HepG2 (cell line): ENCODE data around the gene GINS2. TPM values are rescaled to one million over a fixed set of nuclear protein-coding genes. Genes with fewer than 3 reads are reported as not detected.

Source experiments
- ATAC-seq: fragments of 200-7000 bp; cut with Tn5 transposase; 3 replicates; pipeline ENCODE4 v1.9.1; 2020; ENCODE audit warnings: mild to moderate bottlenecking, moderate library complexity
- BruUV-seq: library from RNA; stranded (reverse); fragments of 400-500 nt; replicated peaks from 2 replicates; lab custom pipeline; 2021; lab: Mats Ljungman, UMichigan
- CTCF ChIA-PET: fragments of 300-600 bp; formaldehyde crosslinking; extraction: SDS; loops from one replicate; lab custom pipeline; 2021; ENCODE audit warnings: low total read pairs, inconsistent platforms, low intra/inter-chr PET ratio; lab: Yijun Ruan, JAX
- POLR2A ChIA-PET: fragments of 350-600 bp; sonication (Branson Sonifier 250); formaldehyde crosslinking; loops from one replicate; lab custom pipeline; 2020; ENCODE audit warnings: antibody characterized with exemption, inconsistent platforms; lab: Yijun Ruan, JAX
- DNase-seq: peaks from one replicate; pipeline ENCODE4 v3.0.0-alpha.2; 2015; ENCODE audit warnings: low spot score
- FAIRE-seq: peaks from 3 replicates; lab custom pipeline; 2011; peaks lifted over from hg19 to GRCh38; lab: Jason Lieb, UNC
- H2AFZ ChIP-seq: one replicate; pipeline ENCODE4 v1.6.1; 2011; ENCODE audit warnings: low read length, inconsistent platforms
- H3K27ac ChIP-seq: fragments of 300-600 bp; 3 replicates; pipeline ENCODE4 v1.8.0; 2011; ENCODE audit warnings: mixed run types, mild to moderate bottlenecking, mixed read lengths, low read length, inconsistent platforms; ENCODE audit not compliant: insufficient read depth; ENCODE audit errors: extremely low read length
- H3K27me3 ChIP-seq, 2 experiments: fragments of 200-600 bp in 1 of 2; 2 replicates in 1 of 2; 3 replicates in 1 of 2; pipeline versions ENCODE4 v1.6.0 to v1.8.0; 2011; ENCODE audit warnings: low read length in 2 of 2, mild to moderate bottlenecking in 2 of 2, moderate library complexity in 2 of 2, inconsistent platforms in 1 of 2; ENCODE audit not compliant: insufficient read depth in 2 of 2, control insufficient read depth in 1 of 2
- H3K36me3 ChIP-seq, 2 experiments: fragments of 200-600 bp in 1 of 2; replicated peaks in 1 of 2; 2 replicates in 1 of 2; 3 replicates in 1 of 2; pipeline versions ENCODE4 v1.5.1 to v1.8.0; 2011; ENCODE audit warnings: low read length in 2 of 2, inconsistent platforms in 1 of 2; ENCODE audit not compliant: insufficient read depth in 2 of 2, control insufficient read depth in 1 of 2
- H3K4me1 ChIP-seq: 2 replicates; pipeline ENCODE4 v1.5.1; 2012; ENCODE audit warnings: low read length, inconsistent platforms; ENCODE audit not compliant: insufficient read depth
- H3K4me2 ChIP-seq: 2 replicates; pipeline ENCODE4 v1.6.0; 2011; ENCODE audit warnings: low read depth, low read length, inconsistent platforms
- H3K4me3 ChIP-seq, 3 experiments: fragments of 200-600 bp in 1 of 3; sonication (generic), shearing (Covaris generic) in 1 of 3; replicated peaks in 1 of 3; 2 replicates each; pipeline ENCODE4 v1.5.1; 2011 to 2016; ENCODE audit warnings: low read length in 3 of 3, inconsistent platforms in 2 of 3, low read depth in 2 of 3, mild to moderate bottlenecking in 2 of 3, control low read depth in 1 of 3, mixed read lengths in 1 of 3; ENCODE audit not compliant: insufficient read depth in 1 of 3
- H3K79me2 ChIP-seq: one replicate; pipeline ENCODE4 v1.6.1; 2011; ENCODE audit warnings: low read length, inconsistent platforms; ENCODE audit not compliant: insufficient read depth
- H3K9ac ChIP-seq: 2 replicates; pipeline ENCODE4 v1.6.0; 2011; ENCODE audit warnings: mild to moderate bottlenecking, low read depth, low read length, inconsistent platforms; ENCODE audit not compliant: insufficient read depth
- H3K9me3 ChIP-seq: 2 replicates; pipeline ENCODE4 v1.5.1; 2012; ENCODE audit warnings: mild to moderate bottlenecking, low read length
- H4K20me1 ChIP-seq: 2 replicates; pipeline ENCODE4 v1.6.0; 2011; ENCODE audit warnings: inconsistent platforms, mild to moderate bottlenecking, low read length, moderate library complexity; ENCODE audit not compliant: insufficient read depth
- ATF7 ChIP-seq, 2 experiments: fragments of 450-650 bp in 1 of 2; sonication (generic) in 1 of 2; formaldehyde crosslinking in 1 of 2; IDR thresholded peaks; 2 replicates each; pipeline versions ENCODE4 v1.4.0 to v1.6.1; 2016 to 2020; ENCODE audit warnings: antibody characterized with exemption in 1 of 2, mild to moderate bottlenecking in 1 of 2, missing genetic modification reagents in 1 of 2
- CEBPG ChIP-seq: IDR thresholded peaks from 2 replicates; pipeline ENCODE4 v1.6.1; 2016
- FOXK1 ChIP-seq: sonication (generic); formaldehyde crosslinking; IDR thresholded peaks from 2 replicates; pipeline ENCODE4 v1.4.0; 2020; ENCODE audit warnings: low read depth, missing genetic modification reagents, borderline replicate concordance
- HMGA1 ChIP-seq: sonication (generic); formaldehyde crosslinking; conservative IDR thresholded peaks from 2 replicates; pipeline ENCODE4 v1.4.0; 2020; ENCODE audit warnings: missing genetic modification reagents
- KDM3A ChIP-seq: IDR thresholded peaks from 2 replicates; pipeline ENCODE4 v1.6.1; 2018; ENCODE audit warnings: low read depth, missing compliant biosample characterization
- KLF11 ChIP-seq: IDR thresholded peaks from 2 replicates; pipeline ENCODE4 v1.6.1; 2016; ENCODE audit warnings: missing compliant biosample characterization
- MIXL1 ChIP-seq: IDR thresholded peaks from 2 replicates; pipeline ENCODE4 v1.6.1; 2016
- ONECUT2 ChIP-seq: sonication (generic); formaldehyde crosslinking; IDR thresholded peaks from 2 replicates; pipeline ENCODE4 v1.4.0; 2020; ENCODE audit warnings: missing genetic modification reagents
- SRSF9 ChIP-seq: fragments of 200-400 bp; formaldehyde crosslinking; IDR thresholded peaks from 2 replicates; pipeline ENCODE4 v1.6.1; 2018; ENCODE audit warnings: borderline replicate concordance, mild to moderate bottlenecking, low read depth, low read length; ENCODE audit not compliant: insufficient read depth, poor library complexity, severe bottlenecking
- SYNCRIP ChIP-seq: fragments of 200-400 bp; formaldehyde crosslinking; IDR thresholded peaks from 2 replicates; pipeline ENCODE4 v1.6.1; 2018; ENCODE audit warnings: mild to moderate bottlenecking, low read depth, low read length; ENCODE audit not compliant: insufficient read depth
- ZFP62 ChIP-seq: sonication (generic); formaldehyde crosslinking; IDR thresholded peaks from 2 replicates; pipeline ENCODE4 v1.4.0; 2020; ENCODE audit warnings: missing genetic modification reagents
- ZFP82 ChIP-seq: sonication (generic); formaldehyde crosslinking; IDR thresholded peaks from 2 replicates; pipeline ENCODE4 v1.5.1; 2020; ENCODE audit warnings: mild to moderate bottlenecking, missing genetic modification reagents, borderline replicate concordance
- ZNF496 ChIP-seq: sonication (generic); formaldehyde crosslinking; IDR thresholded peaks from 2 replicates; pipeline ENCODE4 v1.8.1; 2023; ENCODE audit warnings: mild to moderate bottlenecking, moderate library complexity, missing genetic modification reagents; ENCODE audit not compliant: insufficient replicate concordance
- ZNF713 ChIP-seq: sonication (generic); formaldehyde crosslinking; IDR thresholded peaks from 2 replicates; pipeline ENCODE4 v1.4.0; 2020; ENCODE audit warnings: mild to moderate bottlenecking, missing genetic modification reagents
- ZNF891 ChIP-seq: sonication (generic); formaldehyde crosslinking; IDR thresholded peaks from 2 replicates; pipeline ENCODE4 v1.5.0; 2020; ENCODE audit warnings: mild to moderate bottlenecking, missing genetic modification reagents
- WGBS: methylation state at CpG from one replicate; pipeline ENCODE4 v1.1.6; 2017; ENCODE audit warnings: low lambda C conversion rate; 5-methylcytosine and 5-hydroxymethylcytosine counted together
- in situ Hi-C: cut with HindIII; loops from 2 replicates; pipeline ENCODE4 v1.10.0; 2017; ENCODE audit warnings: low pct_unique_long_range_greater_than_20kb; ENCODE audit not compliant: extremely low pct_ligation_motif_present
- intact Hi-C: fragments of 100-400 bp; cut with micrococcal nuclease; formaldehyde crosslinking; loops from one replicate; pipeline ENCODE4 v1.10.0; 2022; ENCODE audit not compliant: unreplicated experiment
- polyA plus RNA-seq, 8 experiments: library from polyadenylated mRNA; depleted of rRNA in 3 of 8; stranded (reverse) in 7 of 8; unstranded in 1 of 8; fragments of >200 nt; fragmentation: Illumina TruSeq in 4 of 8; extraction: Trizol in 4 of 8; gene quantifications; 2 replicates each; pipeline versions ENCODE4 v1.2.1 to v1.2.3, GENCODE V29; 2011 to 2016; ENCODE audit warnings: low read depth in 4 of 8, missing spikeins in 1 of 8, mixed read lengths in 1 of 8; ENCODE audit not compliant: insufficient read depth in 1 of 8
- total RNA-seq, 5 experiments: library from RNA; depleted of rRNA; stranded (reverse); fragments of >200 nt; fragmentation: Illumina TruSeq; extraction: Trizol; gene quantifications; 2 replicates each; pipeline ENCODE4 v1.2.3, GENCODE V29; 2016; ENCODE audit warnings: low read depth in 1 of 5
- TF ChIP-seq, protein P1 (sequence below): sonication (generic); formaldehyde crosslinking; IDR thresholded peaks from 2 replicates; pipeline ENCODE4 v1.5.0; 2020; ENCODE audit warnings: missing genetic modification reagents, mild to moderate bottlenecking, borderline replicate concordance

Gene GINS2
- total and polyA plus RNA-seq, 2 of the 13 experiments (the other 11 are each of a cell fraction or from before 2014, with no cell fraction given), result 10.6 to 48.3 TPM

DNA sequence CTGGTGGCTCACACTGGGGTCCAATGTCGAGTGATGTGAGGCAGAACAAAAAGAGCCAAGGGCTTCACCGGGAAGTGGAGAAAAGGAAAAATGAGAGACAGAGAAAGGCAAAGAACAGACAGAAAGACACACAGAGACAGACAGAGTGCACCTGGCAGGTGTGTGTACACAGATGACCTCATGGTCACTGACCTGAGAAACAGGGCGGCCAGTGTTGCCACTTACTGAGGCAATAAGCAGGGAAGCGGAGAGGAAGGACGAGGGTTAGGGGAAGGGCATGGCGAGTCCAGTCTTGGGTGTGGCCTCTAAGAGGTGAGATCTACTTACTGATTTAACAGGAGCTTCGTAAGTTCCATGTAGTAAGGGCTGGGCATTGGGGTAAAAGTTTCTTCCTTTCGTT is 7.5 kb downstream of the GINS2 start:
- WGBS, result 98% methylated on average over 8 of the region's 8 CpGs
- no peaks in the 10 kb centered on the region for H3K9me3 ChIP-seq
- no peaks in the 10 kb centered on the region; the same call in 1 of the 2 replicates for H4K20me1 ChIP-seq
- H3K27me3 ChIP-seq, result no peaks in the 10 kb centered on the region
- ChIA-PET POLR2A (no interaction called here), CTCF (no interaction called here)
- H2AFZ ChIP-seq, result no peak overlapping the region
- no peak overlapping the region for H3K27ac ChIP-seq
- DNase-seq (no peak), FAIRE-seq (no peak), ATAC-seq (no peak)
- no peak overlapping the region for H3K4me3 ChIP-seq
- H3K36me3 ChIP-seq, result peaks cover 18 to 64% of the 10 kb centered on the region in 2 experiments
- no peak overlapping the region for H3K9ac ChIP-seq
- intact Hi-C loops, result no loop called here
- H3K79me2 ChIP-seq, result peaks cover 2% of the 10 kb centered on the region
- no peaks in the 10 kb centered on the region for H3K4me1 ChIP-seq
- TF ChIP-seq ZNF713 (CRISPR knock-in tag) (no peak), ATF7 (IDR thresholded peaks at IDR 0.05) (peak; percentile 22; the same call in 1 of the 2 replicates), ATF7 (CRISPR knock-in tag; IDR thresholded peaks at IDR 0.05) (no peak)
- TF ChIP-seq, all 625 proteins: peak for 1
- BruUV-seq, result no TSS peak
- in situ Hi-C loops, result no loop called here
- H3K4me2 ChIP-seq, result no peak overlapping the region

DNA sequence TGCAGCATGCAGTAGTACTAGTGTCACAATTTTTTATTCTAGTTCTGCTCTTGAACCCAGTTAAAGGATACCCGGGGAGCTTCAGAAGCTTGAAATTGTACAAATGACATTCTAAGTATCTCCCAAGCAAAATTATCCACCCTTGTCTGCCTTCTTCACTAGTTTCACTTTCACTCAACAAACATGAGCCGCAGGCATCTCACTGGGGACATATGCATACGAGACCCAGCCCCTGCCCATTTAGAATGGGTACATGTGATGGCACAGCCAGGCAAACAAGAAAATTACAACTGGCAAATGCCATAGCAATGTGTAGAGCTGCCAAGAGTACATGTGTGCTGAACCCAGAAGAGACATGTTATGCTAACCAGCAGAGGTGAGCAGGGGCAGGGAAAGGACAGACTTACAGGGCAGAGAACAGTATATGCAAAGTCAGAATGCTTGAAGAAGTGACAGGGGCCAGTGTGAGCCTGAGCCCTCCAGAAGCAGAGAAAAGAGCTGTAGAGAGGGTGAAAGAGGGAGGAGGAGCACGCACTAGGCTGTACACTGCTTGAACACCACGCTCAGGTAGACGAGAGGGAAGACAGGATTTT is 8.3 kb downstream of the GINS2 start:
- Histone ChIP-seq H3K4me3 (no peak overlapping the region), H3K27ac (no peak overlapping the region), H2AFZ (no peak overlapping the region), H3K36me3 (peaks cover 19 to 72% of the 10 kb centered on the region in 2 experiments), H3K4me2 (no peak overlapping the region), H3K79me2 (peaks cover 2% of the 10 kb centered on the region), H3K27me3 (no peaks in the 10 kb centered on the region), H3K4me1 (no peaks in the 10 kb centered on the region), H3K9ac (no peak overlapping the region), H4K20me1 (no peaks in the 10 kb centered on the region; the same call in 1 of the 2 replicates), H3K9me3 (no peaks in the 10 kb centered on the region)
- in situ Hi-C loops (no loop called here), intact Hi-C loops (no loop called here)
- CTCF ChIA-PET, result no interaction called here
- POLR2A ChIA-PET, result no interaction called here
- TF ChIP-seq SYNCRIP (no peak), KDM3A (CRISPR knock-in tag) (no peak), SRSF9 (no peak), ZNF496 (CRISPR knock-in tag) (no peak), HMGA1 (no peak), KLF11 (CRISPR knock-in tag) (no peak), ZFP82 (CRISPR knock-in tag) (no peak), ZNF891 (CRISPR knock-in tag) (no peak), CEBPG (no peak), FOXK1 (CRISPR knock-in tag) (no peak), ZFP62 (CRISPR knock-in tag) (no peak), ONECUT2 (no peak), MIXL1 (CRISPR knock-in tag) (no peak)
- TF ChIP-seq, protein P1, sequence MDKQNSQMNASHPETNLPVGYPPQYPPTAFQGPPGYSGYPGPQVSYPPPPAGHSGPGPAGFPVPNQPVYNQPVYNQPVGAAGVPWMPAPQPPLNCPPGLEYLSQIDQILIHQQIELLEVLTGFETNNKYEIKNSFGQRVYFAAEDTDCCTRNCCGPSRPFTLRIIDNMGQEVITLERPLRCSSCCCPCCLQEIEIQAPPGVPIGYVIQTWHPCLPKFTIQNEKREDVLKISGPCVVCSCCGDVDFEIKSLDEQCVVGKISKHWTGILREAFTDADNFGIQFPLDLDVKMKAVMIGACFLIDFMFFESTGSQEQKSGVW (CRISPR knock-in tag), result no peak
- FAIRE-seq, result no peak
- ATAC-seq, result peak; percentile 11; the same call in 2 of the 3 replicates
- DNase-seq, result no peak
- BruUV-seq, result no TSS peak
- 97% methylated on average over 6 of the region's 6 CpGs for WGBS
